D341Med (cell line): ENCODE data around the gene CIZ1.
"Not testable (repeated sequence)": the region's sequence is repeated elsewhere in the genome, so short reads cannot be mapped to it uniquely, and the experiment has no call there.

Source experiments
- DNase-seq: peaks from one replicate; pipeline ENCODE4 v3.0.0; 2012; ENCODE audit warnings: low spot score

CIZ1 gene

DNA sequence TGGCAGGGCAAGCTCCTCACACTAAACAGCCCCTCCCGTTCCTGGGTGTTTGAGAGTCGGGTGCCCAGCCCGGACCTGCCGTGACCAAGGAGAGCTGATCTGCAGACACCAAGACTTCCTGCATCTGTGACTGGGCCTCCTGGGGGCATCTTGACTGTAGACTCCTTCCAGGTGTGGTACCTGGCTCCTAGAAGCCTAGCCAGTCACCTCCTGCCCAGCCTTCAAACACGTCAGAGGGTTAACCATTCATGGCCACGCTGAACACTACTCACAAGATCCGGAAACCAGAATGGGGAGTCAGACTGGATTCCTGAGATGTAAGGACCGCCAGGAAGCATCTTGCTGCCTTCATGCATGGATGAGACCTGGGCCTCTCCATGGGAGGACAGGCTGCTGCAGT is 45.8 kb downstream of the CIZ1 start:
- DNase-seq = no peak

DNA sequence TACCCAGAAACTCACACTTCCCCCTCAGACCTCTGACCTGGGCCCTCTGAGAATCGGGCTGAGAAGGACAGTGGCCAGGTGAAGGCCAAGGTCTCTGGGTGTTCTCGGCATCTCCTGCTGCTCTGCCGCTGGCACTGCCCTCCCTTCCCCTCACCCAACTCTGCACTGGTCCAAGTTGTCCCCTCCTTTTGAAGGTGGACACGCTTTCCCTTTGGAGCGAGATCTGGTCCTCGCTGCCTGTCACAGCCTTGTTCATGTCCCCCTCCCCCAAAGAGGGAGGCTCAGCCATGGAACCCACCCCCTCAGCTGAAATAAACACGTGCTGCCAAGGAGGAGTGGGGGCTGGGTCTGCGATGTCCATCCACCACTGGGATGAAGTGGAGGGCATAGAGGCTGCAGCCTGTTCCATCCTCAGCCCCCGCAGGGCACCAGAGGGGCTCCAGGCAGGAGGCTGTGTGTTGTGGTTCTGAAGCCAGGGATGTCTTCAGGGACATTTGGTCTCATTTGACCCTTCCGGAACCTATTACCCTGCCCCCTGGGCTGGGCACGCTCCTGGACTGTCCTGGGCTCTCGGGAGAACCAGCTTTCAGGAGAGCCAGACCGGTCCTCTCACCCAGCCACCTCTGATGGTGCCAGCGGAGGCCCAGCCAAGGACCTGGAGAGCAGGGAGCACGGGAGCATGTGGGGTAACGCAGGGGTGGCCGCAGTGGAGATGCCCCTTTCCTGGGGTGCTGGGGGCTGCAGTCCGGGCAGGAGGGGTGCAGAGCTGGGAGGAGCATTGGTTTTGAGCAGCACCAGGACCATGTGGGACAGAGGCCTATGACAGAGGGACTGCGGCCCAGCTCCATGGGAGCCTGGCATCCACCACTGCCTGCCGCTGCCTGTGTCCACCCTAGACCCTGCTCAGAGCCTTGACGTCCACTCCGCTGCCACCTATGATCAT is 46.9 kb downstream of the CIZ1 start:
- DNase-seq = no peak

DNA sequence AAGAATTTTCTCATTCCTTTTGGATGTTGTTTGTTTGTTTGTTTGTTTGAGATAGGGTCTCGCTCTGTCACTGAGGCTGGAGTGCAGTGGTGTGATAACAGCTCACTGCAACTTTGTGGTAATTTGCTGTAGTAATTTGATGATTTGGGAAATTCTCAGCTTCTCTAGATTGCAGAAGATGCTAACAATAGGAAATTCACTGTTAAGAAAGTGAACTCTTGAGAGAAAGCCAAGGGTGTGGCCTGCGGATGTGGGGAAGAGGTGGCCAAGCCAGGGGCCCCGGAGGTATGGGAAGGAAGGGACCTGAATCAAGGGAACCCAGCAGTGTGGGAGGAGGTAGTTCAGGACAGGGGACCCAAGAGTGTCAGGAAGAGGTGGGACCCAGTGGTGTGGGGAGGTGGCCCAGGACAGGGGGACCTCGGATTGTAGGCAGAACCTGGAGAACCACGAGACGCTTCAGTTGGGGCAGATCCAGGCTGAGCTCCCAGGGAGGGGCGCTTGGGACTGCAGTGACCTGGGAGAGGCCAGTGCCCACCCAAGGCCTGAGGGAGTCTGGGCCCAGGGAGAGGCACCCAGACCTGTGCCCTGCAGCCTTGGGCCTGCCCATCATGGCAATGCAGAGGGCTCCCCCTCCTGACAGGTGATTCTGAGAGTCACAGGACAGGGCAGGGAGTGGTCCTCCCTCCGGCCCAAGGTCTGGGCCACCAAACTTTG is 47.7 kb downstream of the CIZ1 start:
- DNase-seq = no peak

DNA sequence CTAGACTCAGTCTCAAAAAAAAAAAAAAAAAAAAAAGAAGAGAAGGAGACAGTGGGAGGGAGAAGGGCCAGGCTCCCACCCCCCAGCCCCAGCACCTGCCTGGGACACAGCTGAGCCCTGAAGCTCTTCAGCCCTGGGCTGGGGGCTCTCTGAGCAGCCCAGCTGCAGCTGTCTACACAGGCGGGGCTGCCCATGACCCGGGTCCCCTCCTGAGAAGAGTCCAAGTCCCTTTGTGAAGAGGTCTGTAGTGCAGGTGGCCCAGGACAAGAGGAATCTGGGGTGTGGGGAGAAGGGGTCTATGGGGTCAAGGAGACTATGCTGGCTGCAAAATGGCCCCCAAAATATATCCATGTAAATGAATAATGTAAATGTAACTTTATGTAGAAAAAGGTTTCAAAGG is 48.8 kb downstream of the CIZ1 start:
- DNase-seq = no peak

DNA sequence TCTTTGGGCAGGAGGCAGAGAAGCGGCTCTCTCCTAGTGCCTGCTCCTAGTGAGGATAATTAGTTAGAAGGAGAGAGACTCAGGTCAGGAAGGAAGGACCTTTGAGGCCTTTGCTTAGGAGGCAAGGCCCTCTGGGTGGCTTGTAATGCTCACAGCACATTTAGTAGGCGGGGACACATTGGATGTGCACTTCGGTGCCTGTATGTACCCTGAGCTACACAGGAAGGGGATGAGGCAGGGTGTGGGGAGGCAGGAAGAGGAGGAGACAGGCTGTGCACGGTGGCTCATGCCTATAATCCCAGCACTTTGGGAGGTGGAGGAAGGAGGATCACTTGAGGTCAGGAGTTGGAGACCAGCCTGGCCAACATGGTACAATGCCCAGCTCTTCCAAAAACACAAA is 49.3 kb downstream of the CIZ1 start:
- DNase-seq = no peak

DNA sequence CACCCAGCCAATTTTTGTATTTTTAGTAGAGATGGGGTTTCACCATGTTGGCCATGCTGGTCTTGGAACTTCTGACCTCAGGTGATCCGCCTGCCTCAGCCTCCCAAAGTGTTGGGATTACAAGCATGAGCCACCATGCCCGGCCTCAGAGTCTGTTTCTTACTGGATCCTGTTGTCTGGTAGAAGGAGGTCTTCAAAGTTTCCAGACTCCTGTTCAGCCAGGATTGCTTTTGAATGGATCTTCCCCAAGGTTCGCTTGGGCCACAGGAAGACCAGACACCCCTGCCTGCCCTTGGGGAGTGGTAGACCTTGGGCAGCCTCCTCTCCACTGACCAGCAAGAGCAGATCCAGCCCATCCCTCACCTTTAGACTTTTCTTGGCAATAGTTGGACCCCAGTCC is 49.8 kb downstream of the CIZ1 start:
- no peak for DNase-seq

DNA sequence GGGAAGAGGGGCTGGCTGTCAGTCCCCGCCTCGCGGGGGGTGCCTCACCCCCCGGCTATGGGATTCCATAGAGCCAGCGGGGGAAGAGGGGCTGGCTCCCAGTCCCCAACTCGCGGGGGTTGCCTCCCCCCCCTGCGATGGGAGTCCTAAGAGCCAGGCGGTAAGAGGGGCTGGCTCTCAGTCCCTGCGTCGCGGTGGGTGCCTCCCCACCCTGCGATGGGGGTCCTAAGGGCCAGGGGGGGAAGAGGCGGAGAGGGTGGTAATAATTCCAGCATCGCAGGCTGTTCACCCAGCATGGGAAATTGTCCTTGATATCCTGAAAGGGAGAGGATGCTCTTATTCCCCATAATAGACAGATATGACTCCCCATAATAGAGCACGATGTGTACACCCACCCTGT is 51.8 kb downstream of the CIZ1 start:
- no peak for DNase-seq

DNA sequence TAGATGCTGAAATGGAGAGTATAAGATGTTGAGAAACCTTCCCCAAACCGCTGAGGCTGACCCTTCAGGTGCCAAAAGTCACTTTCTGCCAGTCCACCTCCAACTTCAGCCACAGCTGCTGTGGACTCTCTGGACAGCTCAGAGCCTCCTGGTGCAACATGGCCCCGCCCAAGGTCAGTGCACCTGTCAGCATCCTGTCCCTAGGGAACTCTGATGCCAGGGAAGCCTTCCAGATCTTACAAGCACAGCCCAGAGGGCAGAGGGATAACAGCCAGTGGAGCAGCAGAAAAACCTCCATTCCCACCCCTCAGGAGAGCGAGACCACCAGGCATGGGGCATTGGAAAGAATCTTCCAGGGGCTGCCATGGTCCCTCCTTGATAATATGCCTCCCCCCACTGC is 53.4 kb downstream of the CIZ1 start:
- no peak for DNase-seq

DNA sequence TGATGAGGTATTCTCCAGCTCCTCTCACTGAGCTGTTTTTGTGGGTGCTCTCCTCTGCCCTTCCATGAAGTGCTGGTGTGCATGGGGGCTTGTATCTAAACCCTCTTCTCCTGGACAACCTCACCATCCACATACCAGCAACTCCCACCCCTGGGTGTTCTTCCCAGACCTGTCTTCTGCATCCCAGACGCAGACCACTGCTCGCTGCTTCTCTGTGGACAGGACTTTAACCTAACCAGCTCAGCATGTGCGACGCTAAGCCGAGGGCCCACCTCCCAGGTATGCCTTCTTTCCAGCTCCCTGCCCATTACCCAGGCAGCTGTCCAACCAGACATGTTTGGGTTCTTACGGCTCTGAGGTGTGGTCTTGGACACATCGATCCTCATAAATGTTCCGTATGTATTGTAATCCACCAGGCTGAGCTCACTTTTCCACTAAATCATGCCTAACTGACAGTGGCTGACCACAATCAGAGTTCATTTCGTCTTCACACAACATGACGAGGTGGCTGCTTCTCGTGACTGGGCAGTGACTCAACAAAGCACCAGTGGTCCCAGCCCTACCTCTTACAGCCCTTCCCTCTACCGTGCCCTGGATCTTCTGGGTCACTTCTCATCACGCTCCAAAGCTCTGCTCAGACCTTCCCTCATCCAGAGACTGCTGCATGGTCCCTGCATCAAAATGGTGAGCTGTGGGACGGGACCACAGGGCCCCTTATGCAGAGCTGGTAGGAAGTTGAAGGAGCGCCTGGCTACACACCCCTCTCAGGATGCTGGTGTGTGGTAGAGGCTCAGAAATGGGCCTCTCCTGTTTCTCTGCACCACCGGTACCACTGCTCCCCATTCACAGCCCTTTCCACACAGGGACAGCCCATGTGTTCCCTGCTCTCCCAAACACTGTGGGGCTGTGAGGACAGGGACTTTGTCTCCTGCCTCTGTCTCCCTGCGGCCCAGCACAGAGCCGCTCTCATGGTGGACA is 54.3 kb downstream of the CIZ1 start:
- DNase-seq = no peak

DNA sequence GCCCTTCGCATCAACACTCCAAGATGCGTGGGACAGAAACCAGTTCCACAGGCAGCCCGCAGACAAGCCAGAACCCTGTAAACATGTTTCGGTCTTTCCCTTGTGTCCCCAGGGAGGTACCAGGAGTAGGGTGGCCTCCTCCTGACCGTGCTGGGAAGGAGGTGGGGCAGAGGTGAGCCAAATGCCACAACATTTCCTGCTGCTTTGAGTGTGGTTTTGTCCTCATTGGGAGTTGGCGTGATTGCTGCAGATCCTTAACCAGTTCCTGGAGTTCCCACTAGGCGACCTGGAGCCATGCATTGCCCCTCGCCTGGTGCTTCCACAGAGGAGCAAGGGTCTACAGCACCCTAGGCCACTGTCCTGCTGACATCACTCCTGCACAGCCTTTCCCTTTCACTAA is 55.8 kb downstream of the CIZ1 start:
- not testable (repeated sequence) for DNase-seq

DNA sequence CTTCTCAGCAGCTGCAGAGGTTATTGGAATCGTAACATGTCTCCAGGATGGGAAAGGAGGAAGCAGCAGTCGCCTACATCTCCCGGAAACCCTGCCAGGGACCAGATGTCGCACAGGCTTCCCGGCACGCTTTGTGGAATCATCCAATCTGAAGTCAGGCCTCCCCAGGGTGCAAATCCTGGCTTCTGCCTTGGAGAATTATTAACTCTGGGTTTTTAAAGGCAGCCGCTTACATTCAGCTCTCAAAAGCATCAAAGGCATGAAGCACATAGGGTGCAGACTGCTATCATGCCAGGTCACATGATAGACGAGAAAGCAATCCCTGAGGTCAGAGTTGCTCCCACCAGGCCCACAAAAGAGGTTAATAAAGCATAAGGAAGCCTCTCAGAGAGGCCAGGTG is 59.2 kb downstream of the CIZ1 start:
- DNase-seq = not testable (repeated sequence)

DNA sequence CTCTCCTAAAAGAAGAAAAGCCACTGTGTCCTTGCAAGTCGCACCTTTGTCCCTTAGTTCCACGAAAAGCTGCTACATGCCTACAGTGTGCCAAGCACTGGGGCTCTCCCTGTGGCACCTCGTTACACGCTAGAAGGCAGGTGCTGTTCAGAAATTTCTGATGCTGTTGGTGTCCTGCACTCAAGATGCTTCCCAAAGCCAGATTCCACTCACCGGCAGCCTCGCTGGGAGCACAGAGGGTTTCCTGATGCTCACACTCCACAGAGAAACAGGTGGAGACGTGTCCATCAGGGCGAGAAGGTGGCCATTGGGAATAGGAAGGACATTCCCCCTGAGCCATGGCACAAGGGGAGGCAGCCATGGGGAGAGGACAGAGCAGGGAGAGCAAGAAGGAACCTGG is 60.0 kb downstream of the CIZ1 start:
- DNase-seq = not testable (repeated sequence)

DNA sequence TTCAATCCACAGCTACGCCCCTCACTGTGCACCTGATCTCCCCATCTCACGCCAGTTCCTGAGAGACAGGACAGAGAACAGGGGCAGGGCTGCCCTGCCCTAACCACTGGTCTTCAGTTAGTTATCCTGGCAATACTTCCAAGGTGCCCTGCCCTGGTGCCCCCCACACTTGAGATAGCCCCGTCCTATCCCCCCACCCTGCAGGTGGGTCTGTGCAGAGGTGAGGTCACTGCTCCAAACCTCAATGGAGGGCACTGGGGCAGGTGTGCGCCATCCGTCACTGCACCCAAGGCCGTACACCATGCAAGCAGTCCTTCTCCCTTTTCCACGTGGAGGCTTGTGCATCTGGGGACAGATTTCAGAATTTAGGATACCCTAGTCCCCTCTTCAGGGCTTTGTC is 60.7 kb downstream of the CIZ1 start:
- not testable (repeated sequence) for DNase-seq

DNA sequence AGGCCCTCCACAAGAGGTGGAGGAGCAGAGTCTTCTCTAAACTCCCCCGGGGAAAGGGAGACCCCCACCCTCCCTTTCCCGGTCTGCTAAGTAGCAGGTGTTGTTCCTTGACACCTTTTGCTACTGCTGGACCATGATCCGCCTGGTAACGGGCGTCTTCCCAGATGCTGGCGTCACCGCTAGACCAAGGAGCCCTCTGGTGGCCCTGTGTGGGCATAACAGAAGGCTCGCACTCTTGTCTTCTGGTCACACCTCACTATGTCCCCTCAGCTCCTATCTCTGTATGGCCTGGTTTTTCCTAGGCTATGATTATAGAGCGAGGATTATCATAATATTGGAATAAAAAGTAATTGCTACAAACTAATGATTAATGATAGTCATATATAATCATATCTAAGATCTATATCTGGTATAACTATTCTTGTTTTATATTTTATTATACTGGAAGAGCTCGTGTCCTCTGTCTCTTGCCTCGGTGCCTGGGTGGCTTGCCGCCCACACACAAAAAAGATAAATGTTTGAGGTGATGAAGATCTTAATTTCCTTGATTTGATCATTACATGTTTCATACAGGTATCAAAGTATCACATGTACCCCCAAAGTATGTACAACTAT is 61.3 kb downstream of the CIZ1 start:
- not testable (repeated sequence) for DNase-seq

DNA sequence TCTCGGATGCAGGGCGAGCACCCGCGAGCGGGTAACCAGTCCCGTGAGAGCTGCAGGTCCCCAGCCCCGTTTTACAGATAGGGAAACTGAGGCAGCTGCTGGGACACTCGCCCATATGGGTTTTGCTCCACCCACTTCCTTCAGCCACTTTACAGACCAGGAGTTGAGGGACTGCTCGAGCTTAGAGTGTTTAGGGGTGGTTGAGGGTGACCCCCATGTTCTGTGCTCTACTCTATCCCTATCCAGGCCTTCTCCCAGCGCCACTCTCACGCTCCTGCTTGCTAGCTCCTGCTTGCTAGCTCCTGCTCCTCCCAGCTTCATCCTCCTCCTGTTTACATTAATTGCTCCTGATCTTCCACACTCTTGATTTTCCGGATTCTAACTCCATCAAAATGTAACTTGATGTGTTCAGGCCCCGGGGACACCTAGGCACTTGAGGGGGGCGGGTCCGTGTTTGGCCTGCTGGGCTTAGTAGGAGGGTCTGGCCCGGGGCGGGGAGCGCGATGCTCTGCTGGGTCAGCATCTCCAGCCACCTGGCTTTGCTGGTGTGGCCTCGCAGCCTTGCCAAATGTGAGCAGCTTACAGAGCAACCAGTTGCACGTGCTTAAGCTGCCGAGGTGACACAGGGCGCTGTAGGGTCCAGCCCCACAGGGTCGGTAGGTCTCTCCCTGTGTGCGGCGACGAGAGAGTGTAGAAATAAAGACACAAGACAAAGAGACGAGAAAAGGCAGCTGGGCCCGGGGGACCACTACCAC is 62.4 kb downstream of the CIZ1 start:
- no peak for DNase-seq

DNA sequence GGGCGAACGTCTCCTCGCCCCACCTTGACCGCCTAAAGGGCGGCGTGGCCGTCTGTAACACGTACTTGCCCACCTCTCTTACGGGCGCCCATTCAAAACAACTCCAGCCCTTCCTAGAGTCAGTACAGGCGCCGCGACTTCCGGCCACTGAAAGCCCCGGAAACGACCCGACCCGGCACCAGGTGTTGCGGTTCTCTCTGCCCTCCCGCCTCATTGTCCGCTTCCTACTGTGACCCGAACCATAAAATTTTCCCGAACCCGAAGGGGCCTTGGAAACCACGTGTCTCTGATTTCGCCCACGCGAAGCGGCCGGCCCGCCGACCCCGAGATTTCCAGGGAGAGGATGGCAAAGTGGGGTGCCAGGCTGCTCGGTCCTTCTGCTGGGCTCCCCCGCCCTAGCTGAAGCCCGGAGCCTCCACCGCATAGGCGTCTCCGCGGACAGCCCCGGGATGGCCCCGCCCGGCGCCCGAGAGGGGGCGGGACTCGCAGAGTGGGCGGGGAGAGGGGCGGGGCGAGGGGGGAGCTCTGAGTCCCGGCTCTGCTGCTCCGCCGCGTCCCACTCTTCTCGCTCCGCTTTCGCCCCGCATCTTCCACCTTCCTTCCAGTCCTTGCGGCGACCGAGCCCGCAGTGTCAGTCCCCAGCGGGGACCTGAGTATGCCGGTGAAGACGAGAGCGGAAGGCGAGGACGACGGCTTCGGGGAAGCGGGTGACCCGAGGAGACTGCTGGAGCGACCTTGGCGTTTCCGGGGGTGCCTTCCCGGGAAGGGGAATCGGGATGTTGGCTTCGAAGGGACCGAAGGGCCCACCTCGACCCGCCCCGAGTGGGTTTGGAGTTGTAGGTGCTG is 63.2 kb downstream of the CIZ1 start:
- peak; percentile 94 for DNase-seq

DNA sequence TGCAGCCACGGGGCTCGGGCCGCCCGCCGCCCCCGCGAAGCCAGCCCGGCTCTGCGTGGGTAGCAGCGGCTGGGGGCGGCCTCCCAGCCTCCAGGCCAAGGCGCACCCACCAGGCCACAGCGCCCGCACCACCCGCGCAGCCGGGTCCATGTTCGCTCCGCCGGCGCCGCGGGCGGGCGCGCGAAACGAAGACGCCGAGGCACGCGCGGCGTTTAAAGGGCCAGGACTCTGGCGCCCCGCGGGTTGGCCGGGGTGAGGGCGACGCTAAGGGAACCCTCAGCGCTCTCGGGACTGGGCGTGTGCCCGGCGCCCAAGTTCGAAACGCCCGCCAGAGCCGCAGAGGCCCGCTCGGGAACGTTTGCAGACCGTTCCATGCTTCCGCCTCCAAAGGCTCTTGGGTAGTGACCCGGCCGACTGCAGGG is 63.8 kb downstream of the CIZ1 start, which contains the start of gene PTGES2:
TSS of gene PTGES2 (minus strand) at position 162 of the 422 bp plus-strand sequence. CDS start at position 150, 12 bp downstream.
- peak; percentile 89 for DNase-seq

DNA sequence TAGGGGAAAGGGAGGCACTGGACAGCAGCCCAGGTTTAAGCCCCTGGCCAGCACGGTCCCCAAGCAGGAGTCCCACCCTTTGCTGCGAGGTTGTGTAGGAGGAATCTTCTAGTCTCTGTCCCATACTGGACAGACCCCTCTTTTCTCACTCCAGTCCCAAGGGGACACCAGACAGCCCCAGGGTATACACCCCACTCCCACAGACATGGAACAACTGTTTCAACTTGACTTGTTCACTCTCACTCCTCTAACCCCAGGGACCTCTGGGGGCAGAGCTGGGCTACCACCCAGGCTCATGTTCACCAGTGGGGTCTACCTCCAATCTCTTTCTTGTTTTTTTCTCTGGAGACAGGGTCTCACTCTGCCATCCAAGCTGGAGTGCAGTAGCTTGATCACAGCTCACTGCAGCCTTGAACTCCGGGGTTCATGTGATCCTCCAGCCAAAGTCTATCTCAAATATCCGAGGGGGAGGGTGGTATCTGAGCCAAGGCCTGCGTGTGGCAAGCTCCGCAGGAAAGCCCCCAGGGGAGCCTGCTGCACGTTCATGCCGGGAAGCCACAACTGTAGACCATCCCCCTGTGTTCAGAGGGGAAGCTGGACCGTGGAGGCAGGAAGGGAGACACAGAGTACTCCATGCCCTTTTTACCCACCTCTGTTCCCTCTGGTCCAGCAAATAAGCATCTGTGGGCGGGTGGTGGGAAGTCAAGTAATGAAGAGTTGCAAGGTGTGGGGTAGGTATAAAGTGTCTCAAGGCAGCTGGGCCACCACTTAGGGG is 65.6 kb downstream of the CIZ1 start:
- DNase-seq = no peak
